HG03521 (cell line): ENCODE results near the gene PPP6R2.

ENCODE experiments used
- ATAC-seq: cut with Tn5 transposase; IDR thresholded peaks from one replicate; pipeline ENCODE4 v1.9.1; 2021; ENCODE audit warnings: mild to moderate bottlenecking, moderate library complexity; ENCODE audit not compliant: unreplicated experiment

PPP6R2 gene, protein sequence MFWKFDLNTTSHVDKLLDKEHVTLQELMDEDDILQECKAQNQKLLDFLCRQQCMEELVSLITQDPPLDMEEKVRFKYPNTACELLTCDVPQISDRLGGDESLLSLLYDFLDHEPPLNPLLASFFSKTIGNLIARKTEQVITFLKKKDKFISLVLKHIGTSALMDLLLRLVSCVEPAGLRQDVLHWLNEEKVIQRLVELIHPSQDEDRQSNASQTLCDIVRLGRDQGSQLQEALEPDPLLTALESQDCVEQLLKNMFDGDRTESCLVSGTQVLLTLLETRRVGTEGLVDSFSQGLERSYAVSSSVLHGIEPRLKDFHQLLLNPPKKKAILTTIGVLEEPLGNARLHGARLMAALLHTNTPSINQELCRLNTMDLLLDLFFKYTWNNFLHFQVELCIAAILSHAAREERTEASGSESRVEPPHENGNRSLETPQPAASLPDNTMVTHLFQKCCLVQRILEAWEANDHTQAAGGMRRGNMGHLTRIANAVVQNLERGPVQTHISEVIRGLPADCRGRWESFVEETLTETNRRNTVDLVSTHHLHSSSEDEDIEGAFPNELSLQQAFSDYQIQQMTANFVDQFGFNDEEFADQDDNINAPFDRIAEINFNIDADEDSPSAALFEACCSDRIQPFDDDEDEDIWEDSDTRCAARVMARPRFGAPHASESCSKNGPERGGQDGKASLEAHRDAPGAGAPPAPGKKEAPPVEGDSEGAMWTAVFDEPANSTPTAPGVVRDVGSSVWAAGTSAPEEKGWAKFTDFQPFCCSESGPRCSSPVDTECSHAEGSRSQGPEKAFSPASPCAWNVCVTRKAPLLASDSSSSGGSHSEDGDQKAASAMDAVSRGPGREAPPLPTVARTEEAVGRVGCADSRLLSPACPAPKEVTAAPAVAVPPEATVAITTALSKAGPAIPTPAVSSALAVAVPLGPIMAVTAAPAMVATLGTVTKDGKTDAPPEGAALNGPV

DNA sequence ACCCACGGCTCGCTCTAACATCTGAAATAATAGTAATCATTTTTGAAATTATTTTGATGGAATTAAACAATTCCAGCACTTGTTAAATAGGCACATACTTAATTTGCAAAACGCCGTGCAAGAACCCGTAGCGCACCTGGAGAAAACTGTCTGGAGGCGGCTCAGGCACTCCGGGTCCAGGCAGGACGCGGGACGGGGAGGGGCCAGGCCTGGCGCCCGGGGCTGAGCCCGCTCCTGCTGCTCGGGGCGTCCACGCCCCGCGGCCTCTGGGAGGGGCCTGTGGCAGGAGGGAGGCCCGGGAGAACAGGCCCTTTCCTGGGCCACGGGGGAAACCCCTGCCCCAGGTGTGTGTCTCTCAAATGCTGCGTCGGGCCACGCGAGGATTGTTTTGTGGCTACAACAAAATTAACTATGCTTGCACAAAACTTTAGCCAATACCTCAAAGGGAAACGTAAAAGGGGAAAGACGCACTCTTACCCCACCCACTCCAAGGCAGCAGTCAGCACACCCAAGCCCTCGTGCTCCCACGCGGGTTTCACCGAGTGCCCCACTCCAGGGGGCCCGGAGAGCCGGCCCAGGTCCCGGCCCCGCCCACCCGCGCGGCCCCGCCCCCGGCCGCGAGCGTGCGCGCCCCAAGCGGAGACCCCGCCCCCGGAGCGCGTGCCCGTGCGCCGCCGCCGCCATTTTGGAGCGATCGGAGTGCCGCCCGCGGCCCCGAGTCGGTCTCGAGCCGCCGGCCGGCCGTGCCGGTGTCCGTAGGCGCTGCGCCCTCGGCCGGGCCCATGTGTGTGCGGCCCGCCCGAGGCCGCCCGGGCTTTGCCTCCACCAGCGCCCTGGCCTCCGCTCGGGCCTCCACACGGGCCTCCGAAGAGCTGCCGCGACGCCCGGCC is at the start of gene PPP6R2:
Gene PPP6R2, plus strand, starts transcription at position 677 of the 890 bp plus-strand sequence. CDS start 50,582 bp downstream, outside the sequence.
- ATAC-seq: peak; percentile 77

GRCh38 chr22:50293441-50294318 is 49.4 kb upstream of the PPP6R2 start:
- no peak for ATAC-seq

GRCh38 chr22:50294319-50294656 is 48.8 kb upstream of the PPP6R2 start:
- ATAC-seq: no peak

- no peak for ATAC-seq
These were observed 46.3 kb upstream of the PPP6R2 start for GRCh38 chr22:50296658-50297490.

DNA sequence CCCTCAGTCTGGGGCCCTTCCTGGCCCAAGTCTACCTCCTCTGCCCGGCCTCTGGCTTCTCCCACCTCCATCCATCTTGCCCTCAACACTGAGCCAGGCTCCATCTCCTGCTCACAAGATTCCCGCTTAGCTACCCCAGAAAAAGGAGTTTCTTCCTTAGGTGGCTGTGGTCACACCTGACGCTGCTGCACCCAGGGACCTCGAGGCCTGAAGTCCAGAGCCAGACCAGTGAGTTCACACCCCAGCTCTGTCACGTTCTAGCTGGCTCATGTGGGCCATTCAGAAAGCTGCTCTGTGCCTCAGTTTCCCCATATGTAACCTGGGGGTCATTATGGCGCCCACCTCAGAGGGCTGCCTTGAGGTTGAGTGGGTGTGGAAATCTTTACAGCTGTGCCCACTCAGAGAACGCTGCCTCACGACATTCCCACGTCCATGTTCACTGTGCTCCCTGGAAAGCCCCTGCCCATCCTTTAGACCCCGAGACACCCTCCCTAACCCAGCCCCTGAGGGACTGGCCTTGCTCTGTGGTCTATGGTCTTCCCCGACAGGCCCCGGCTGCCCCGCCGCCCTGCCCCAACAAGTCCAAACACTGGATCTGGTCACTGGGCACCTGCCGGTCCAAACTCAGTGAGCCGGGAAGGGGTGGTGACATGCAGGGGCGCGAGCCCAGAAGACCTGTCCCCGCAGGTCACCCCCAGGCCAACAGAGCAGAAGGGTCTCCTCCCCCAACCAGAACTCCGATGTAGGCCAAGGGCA is 45.4 kb upstream of the PPP6R2 start:
- no peak for ATAC-seq

DNA sequence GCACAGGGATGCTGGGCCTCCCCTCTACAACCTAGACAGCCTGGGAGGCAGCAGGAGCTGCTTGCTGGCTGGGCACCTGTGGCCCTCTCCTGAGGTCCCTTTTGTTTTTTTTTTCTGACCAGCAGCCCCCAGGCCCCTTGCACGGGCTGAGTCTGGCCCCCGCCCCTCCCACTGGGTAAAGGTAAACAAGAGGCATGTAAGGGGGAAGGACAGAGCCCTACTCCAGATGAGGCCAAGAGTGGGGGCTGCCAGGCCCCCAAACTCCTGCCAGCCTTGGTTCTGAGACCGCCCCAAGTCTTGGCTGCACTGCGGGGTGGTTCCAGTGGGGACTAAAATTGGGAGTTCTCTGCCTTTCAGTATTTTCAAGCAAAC is 44.9 kb upstream of the PPP6R2 start:
- ATAC-seq: no peak

- ATAC-seq: no peak
These were observed 44.0 kb upstream of the PPP6R2 start for GRCh38 chr22:50298937-50299784.

- no peak for ATAC-seq
These were observed 43.1 kb upstream of the PPP6R2 start for GRCh38 chr22:50299785-50300619.

DNA sequence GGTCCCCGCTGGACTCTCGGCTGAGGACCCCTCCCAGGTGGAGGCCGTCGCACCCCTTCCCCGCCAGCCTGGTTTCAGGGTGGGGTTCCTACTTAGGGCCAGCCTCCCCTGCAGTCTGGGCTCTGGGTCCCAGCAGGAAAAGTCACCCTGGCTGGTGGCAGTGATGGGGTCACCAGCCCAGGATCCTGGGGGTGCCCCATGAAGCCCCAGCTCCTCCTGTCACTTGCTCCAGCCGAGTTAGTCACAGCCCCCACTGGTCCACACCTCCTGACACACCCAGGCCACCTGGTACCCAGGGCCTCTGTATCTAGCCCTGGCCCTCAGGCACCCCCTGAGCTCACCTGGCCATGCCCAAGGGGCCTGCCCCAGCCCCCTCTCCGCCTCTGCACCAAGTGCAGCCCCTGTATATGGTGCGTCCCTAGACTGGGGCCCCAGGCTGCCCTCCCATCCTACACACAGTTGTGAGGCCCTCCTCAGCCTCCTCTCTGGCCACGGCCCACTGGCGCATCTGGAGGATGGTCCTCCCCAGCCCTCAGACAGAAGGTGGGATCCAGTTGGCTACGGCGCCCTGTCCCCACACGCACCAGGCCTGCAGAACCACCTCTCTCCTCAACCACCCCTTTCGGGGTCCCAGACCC is 42.4 kb upstream of the PPP6R2 start:
- ATAC-seq: no peak

DNA sequence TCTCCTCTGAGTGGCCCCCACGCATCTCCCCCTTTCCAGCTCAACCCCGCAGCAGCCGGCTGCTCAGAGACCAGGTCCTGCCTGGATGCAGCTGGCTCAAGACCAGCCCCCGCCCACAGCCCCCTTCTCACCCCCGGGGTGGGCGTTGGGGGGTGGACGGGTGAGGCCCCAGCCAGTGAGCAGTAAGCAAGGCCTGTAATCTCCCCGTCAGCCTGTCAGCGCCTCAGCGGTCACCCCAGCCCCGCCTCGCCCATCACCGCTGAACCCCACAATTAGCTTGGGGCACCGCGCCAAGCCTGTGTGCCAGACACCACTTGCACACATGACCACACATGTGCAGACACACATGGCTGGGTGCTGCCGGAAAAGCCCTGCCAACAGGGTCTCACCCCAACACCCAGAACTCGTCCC is 41.5 kb upstream of the PPP6R2 start:
- ATAC-seq: no peak

DNA sequence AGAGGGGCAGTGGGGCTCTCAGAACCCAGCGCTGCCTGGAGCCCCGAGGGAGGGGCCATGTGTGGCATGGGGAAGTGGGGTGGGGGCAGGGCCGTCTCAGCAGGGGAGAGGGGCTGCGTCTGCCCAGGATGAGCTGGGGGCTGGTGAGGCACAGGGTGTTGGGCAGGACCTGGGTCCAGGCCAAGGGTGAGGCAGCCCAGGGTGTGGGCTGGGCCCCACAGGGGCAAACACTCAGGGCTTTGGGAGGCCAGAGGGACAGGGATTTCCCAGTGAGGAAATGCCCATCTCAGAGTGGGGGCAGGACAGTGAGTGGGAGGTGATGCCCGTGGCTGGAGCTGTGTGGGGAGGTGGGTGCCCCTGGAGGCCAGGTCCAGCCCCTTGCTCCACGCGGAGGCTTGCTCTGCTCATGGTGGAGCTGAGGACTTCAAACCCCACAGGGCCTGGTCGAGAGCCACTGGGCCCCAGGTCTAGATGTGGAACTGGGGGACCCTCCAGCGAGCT is 41.0 kb upstream of the PPP6R2 start:
- ATAC-seq: no peak

DNA sequence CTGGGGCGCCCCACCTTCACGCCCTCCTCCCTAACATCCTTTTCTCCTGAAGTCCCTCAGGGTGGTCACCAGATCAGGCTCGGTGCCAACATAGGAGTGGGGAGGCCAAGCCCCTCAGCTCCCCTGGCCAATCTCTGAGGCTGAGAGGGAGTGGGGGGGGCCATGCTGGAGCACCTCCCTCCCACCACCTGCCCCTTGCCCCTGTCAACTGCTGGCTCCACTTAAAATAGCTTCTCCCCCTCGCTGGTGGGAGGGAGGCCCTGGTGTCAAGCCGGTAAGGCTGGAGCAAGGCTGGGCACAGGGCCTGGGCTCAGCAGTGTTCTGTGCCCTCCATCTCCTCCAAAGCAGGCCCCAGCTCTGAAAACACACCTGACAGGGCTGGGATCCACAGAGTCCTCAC is 40.6 kb upstream of the PPP6R2 start:
- no peak for ATAC-seq

- no peak for ATAC-seq
These were observed 39.6 kb upstream of the PPP6R2 start for GRCh38 chr22:50303515-50303847.

DNA sequence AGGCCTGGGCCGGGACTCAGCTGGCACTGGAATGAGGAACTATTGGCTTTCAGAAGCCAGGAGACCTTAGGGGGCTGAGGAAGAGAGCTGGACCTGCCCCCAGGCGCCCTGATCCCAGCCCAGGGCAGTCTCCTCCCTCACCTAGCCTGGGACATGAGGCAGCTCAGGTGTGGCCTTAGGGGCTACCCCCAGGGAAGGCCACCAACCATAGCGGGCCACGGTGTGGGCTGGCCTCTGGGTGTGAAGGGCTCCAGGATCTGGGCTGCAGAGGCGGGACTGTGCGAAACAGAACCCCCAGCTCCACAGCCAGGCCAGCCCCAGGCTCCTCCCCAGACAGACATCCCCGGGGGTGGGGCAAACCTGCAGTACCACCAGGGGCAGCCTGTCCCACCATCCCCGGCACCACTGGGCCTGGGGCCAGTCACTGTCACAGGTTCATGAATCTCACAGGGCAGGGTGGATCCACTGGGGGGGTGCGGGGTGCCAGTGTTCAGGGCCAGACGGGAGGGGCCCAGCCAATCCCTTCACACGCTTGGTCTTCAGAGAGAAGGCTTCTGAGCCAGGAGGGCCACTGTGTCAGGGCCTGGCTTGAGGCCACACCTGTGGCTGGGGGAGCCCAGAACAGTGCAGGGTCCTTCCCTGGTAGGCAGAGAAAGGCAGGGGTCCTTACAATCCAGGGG is 39.1 kb upstream of the PPP6R2 start:
- no peak for ATAC-seq
